NCI-H1417 (cell line): ENCODE data around the gene DNAI7.
A peak's percentile ranks its signal among the peaks of the same experiment; 100 is the strongest.

Experiments used
- DNase-seq, 3 experiments: peaks; one replicate each; lab custom pipeline; 2025; lab: John Stamatoyannopoulos, UW

DNAI7 gene

GRCh38 chr12:25195056-25195971 lies at the start of gene DNAI7, which contains the start of gene ETFRF1:
Gene DNAI7 (minus strand): TSS chr12:25195160. CDS start chr12:25195078, 82 bp downstream.
Gene ETFRF1 (plus strand): TSS chr12:25195237. CDS start chr12:25203957, 8,720 bp downstream.
- DNase-seq = peak; percentile 96 to 99 (median 96)

- no peak for DNase-seq
These were observed 48.7 kb upstream of the DNAI7 start for GRCh38 chr12:25243680-25243990.

GRCh38 chr12:25242981-25243679 lies 48.2 kb upstream of the DNAI7 start:
- no peak for DNase-seq

DNA sequence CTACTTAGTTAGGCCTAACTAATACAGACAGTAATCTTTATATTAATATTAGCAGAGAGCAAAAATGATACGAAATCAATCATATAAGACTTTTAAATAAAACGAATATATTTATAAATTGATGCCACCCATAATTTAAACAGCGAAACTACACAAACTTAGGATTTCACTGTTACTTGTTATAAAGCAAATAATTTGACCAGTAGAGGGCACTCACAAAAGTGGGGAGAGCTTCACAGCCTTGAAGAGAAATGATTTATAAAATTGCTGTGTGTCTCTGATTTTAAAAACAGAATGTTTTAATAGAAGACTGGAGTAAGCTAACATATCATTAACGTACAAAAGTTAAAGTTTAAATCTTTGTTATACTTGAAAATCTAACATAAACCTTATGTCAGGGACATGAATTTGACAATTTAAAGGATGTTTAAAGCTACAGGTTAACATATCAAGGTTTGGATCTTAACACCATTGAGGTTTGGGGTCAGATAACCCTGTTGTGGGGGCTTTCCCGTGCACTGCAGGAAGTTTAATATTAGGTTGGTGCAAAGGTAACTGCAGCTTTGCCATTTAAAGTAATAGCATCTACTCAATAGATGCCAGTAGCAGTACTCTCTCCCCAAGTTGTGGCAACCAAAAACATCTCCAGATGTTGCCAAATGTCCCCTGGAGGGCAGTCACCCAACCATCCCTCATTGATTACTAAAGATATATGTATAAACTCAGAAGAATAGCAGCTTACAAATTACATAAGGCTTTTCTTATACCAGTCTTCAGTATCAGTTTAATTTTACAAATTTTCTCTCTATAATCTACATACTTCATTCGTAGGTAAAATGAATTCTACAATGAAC lies 46.4 kb upstream of the DNAI7 start:
- DNase-seq = peak in 2 of 3 experiments; percentile 36 to 64

DNA sequence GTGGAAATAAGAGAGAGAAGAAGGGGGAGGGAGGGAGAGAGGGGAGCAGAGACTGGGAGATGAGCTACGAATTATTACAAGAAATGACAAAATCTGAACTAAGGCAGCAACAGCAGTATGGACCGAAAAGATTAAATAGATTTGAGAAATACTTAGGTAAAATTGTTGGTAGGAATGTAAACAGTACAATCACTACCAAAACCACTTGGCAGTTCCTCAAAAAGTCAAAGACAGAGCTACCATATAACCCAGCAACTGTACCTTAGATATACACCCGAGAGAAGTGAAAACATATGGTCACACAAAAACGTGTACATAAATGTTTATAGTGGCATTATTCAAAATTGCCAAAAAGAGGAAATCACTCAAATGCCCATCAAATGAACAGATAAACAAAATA lies 41.7 kb upstream of the DNAI7 start:
- DNase-seq = no peak

GRCh38 chr12:25236190-25236589 lies 41.2 kb upstream of the DNAI7 start:
- no peak for DNase-seq

DNA sequence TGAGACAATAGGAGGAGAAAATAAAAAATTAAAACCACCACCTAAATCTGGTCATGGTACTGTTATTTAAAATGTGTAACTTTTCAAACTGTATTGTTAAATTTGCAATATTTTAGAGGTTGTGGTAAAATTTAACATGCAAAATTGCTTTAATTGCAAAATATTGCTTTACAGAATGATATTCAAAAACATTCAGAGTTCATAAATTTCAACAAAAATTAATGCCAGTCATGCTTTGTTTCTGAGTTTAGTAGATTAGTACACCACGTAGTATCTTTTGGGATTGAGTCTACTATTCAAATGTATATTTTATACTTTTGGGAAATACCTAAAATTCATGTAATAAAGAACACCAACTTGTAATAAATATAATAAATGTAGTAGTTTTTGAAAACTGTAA lies 18.4 kb upstream of the DNAI7 start:
- no peak for DNase-seq

- no peak for DNase-seq
These were observed 13.6 kb upstream of the DNAI7 start for GRCh38 chr12:25208554-25208953.

DNA sequence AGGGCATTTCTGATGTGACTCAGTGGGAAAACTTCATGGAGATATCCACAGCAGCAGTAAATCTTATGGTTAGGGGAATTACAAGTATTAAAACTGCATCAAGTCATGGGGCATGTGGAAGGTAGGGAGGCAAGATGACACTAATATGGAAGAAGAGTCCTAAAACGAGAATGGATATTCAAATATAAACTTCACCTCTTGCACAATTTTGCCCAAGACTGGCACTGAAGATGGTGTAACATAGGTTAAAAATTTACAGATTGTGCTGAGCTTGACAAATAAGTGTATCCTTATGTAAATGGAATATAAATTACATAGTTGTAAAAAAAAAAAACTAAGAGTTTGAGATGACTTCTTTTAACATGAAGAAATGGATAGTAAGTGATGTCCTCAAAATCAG lies 12.9 kb upstream of the DNAI7 start:
- DNase-seq = no peak

DNA sequence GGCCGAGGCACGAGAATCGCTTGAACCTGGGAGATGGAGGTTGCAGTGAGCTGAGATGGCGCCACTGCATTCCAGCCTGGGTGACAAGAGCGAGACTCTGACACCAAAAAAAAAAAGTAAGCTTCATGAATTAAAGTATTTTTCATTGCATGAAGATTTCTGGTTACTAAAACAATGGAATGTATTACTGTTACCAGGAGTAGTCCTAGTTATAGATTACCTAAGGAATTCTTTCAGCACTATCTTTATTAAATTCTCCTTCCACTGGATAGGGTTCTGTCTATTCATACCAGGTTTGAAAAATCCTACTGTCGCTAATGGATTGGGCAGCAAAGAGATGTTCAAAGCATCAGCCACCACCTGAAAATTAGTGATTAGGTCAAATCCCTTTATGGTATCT lies 12.5 kb upstream of the DNAI7 start:
- DNase-seq = no peak

DNA sequence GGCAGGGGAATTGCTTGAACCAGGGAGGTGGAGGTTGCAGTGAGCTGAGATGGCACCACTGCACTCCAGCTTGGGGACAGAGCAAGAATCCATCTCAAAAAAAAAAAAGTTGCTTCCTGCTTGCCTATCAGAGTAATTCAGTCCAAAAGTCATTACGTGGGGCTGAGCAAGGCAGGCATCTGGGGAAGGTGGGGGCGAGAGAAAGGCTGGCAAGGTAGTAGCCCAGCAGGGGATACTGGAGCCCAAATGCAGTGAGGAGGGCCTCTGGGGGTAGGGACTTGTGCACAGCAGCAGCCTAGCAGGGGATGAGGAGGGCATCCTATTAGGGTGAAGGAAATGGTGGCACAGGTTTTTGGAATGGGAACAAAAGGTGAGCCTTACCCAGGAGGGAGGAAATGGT lies 7.2 kb upstream of the DNAI7 start:
- no peak for DNase-seq

DNA sequence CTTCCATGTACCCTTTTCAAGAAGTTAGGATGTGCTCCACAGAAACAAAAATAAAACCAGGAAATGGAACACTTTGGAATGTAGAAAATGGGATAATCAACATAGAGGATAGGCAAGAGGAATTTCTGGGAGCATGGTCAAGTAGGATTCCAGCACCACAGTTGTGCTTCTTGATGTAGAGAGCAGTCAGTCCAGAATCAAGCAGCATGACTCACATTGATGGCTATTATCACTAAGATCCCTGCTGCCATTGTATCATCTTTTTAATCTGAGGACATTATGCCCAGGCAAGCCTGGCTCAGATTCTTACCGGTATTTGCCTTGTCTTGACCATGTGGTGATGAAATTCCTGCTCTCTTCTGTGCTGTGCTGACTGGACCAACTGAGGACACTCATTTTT lies 5.7 kb upstream of the DNAI7 start:
- DNase-seq = no peak

- DNase-seq = no peak
These were observed 2.6 kb upstream of the DNAI7 start for GRCh38 chr12:25197608-25198007.

DNA sequence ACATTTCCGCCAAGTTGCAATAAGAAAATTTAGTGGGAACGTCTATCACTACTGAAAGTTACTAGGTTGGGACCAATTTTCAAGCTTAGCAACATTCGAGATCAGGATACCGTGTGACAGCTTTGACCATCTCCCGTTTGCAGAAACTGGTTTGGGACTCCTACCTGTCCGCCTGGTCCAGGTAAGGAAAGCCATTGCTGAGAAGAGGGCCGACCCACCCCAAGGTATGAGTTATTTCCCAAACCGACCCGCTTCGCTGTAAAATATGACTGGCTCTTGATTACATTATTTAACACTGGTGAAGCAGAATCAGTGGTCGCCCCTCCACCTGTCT lies 271 bp downstream of the DNAI7 start:
- no peak for DNase-seq

- peak in 2 of 3 experiments; percentile 18 to 63 for DNase-seq
These were observed 746 bp downstream of the DNAI7 start for GRCh38 chr12:25194214-25194613.

DNA sequence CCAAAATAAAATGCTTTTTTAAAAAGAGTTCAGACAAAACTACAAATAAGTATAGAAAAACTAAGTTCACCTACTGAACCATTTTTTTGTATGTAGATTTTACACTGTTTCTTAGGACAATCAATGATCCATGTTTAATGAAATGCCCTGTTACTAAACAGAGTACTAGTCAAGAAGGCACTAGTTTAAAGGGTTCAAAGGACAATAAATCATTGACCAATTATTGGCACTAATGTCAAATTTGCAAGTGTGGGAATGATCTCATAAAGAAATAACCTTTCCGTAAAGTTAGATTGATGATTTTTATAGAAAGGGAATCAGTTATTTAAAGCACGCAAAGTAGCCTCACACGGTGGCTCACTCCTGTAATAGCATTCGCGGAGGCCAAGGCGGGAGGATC lies 4.2 kb downstream of the DNAI7 start:
- no peak for DNase-seq

- DNase-seq = no peak
These were observed 5.3 kb downstream of the DNAI7 start for GRCh38 chr12:25189656-25190055.

- DNase-seq = no peak
These were observed 7.2 kb downstream of the DNAI7 start for GRCh38 chr12:25187781-25188180.

- DNase-seq = no peak
These were observed 8.1 kb downstream of the DNAI7 start for GRCh38 chr12:25186788-25187402.

GRCh38 chr12:25186038-25186787 lies 8.7 kb downstream of the DNAI7 start:
- no peak for DNase-seq

DNA sequence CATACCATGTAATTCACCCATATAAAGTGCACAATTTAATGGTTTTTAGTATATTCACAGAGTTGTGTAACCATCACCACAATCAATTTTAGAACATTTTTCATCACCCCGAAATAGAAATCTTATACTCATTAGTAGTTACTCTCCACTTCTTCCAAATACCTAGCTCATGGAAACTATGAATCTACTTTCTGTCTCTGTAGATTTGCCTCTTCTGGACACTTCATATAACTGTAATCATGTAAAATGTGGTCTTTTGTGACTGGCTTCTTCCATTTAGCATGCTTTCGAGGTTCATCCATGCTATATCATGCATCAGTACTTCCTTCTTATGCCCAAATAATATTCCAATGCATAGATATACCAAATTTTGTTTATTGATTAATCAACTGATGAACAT lies 10.8 kb downstream of the DNAI7 start:
- no peak for DNase-seq
